Thyroid gland (tissue), 4 donors: Measurements from ENCODE around the gene TTF2. TPM values are rescaled to one million over a fixed set of nuclear protein-coding genes. Genes with fewer than 3 reads are reported as not detected.

Experiments
- DNase-seq, 2 donors: peaks; one replicate each; pipeline ENCODE4 v3.0.0-alpha.2; 2019
- H3K27ac ChIP-seq, 3 donors: fragments of 200-600 bp; sonication (generic); 1 replicate in 2 of 3; 2 replicates in 1 of 3; pipeline ENCODE4 v1.5.1; 2016 to 2019; ENCODE audit warnings: mild to moderate bottlenecking in 1 of 3, moderate library complexity in 1 of 3
- H3K27me3 ChIP-seq: fragments of 200-600 bp; sonication (generic); one replicate; pipeline ENCODE4 v1.5.1; 2019
- H3K36me3 ChIP-seq, 2 donors: fragments of 200-600 bp; sonication (generic); one replicate each; pipeline ENCODE4 v1.5.1; 2016 to 2019
- H3K4me1 ChIP-seq, 2 donors: fragments of 200-600 bp; sonication (generic); one replicate each; pipeline ENCODE4 v1.5.1; 2017 to 2019
- H3K4me3 ChIP-seq, 3 donors: fragments of 200-600 bp; sonication (generic); replicated peaks in 1 of 3; 1 replicate in 2 of 3; 2 replicates in 1 of 3; pipeline ENCODE4 v1.5.1; 2016; ENCODE audit warnings: mild to moderate bottlenecking in 1 of 3
- H3K9me3 ChIP-seq: fragments of 200-600 bp; sonication (generic); one replicate; pipeline ENCODE4 v1.5.1; 2017
- POLR2A ChIP-seq, 2 donors: fragments of 450-650 bp; IDR thresholded peaks; one replicate each; pipeline ENCODE4 v1.6.1; 2017; ENCODE audit warnings: antibody characterized with exemption in 2 of 2, mild to moderate bottlenecking in 2 of 2, moderate library complexity in 1 of 2
- WGBS, 2 donors: methylation state at CpG; one replicate each; pipeline ENCODE4 v1.1.5; 2017; 5-methylcytosine and 5-hydroxymethylcytosine counted together
- intact Hi-C: fragments of 100-400 bp; cut with DNase I; formaldehyde crosslinking; loops from one replicate; pipeline ENCODE4 v1.15.1; 2023
- total RNA-seq, 4 donors: library from RNA; depleted of rRNA; stranded (reverse); fragments of >200 nt; gene quantifications; one replicate each; pipeline ENCODE4 v1.2.3, GENCODE V29; 2016
- TF ChIP-seq, protein P1 (sequence below), 6 experiments: fragments of 200-600 bp in 3 of 6; fragments of 450-650 bp in 3 of 6; sonication (generic) in 3 of 6; IDR thresholded peaks; one replicate each; pipeline ENCODE4 v1.5.1; 2016 to 2019; ENCODE audit warnings: antibody characterized with exemption in 6 of 6, mild to moderate bottlenecking in 2 of 6, inconsistent platforms in 1 of 6, moderate library complexity in 1 of 6

Gene TTF2
- total RNA-seq, 4 donors from 2014 or later = 6.0 to 32.3 (median 17.2) TPM

DNA sequence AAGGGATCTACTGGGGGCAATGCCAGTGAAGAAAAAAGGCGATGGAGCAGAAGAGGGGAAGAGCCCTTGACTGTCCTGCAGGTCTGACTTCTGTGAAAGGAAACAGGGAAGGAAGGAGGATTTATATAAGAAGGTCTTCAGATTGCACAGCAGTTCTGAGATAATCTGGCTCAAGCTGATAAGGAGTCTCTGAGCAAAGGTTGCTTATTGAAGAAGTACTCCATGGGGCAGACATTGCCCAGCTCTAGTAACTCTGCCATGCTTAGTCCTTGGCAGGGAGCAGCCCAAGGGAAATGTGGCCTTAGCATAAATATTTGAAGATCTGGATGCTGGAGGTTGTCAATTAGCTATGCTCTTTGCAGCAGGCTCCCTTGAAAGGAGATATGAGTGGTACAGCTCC is 15.9 kb upstream of the TTF2 start:
- Histone ChIP-seq H3K4me3 (no peak overlapping the region), H3K27me3 (no peaks in the 10 kb centered on the region), H3K27ac (no peak overlapping the region), H3K4me1 (peaks cover 8 to 13% of the 10 kb centered on the region in 2 donors), H3K36me3 (no peaks in the 10 kb centered on the region), H3K9me3 (no peaks in the 10 kb centered on the region)
- TF ChIP-seq, protein P1, sequence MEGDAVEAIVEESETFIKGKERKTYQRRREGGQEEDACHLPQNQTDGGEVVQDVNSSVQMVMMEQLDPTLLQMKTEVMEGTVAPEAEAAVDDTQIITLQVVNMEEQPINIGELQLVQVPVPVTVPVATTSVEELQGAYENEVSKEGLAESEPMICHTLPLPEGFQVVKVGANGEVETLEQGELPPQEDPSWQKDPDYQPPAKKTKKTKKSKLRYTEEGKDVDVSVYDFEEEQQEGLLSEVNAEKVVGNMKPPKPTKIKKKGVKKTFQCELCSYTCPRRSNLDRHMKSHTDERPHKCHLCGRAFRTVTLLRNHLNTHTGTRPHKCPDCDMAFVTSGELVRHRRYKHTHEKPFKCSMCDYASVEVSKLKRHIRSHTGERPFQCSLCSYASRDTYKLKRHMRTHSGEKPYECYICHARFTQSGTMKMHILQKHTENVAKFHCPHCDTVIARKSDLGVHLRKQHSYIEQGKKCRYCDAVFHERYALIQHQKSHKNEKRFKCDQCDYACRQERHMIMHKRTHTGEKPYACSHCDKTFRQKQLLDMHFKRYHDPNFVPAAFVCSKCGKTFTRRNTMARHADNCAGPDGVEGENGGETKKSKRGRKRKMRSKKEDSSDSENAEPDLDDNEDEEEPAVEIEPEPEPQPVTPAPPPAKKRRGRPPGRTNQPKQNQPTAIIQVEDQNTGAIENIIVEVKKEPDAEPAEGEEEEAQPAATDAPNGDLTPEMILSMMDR (IDR thresholded peaks at IDR 0.05) = no peak
- no peak for TF ChIP-seq POLR2A (IDR thresholded peaks at IDR 0.05)
- no peak for DNase-seq
- WGBS, 2 donors = 89 to 90% methylated on average over 1 of the region's 1 CpG
- intact Hi-C loops = loop anchor here (10.0 kb wide), 1 partner anchor 189 kb away; no protein-coding TSS in a partner anchor

GRCh38 chr1:117045644-117046043 is 14.5 kb upstream of the TTF2 start:
- Histone ChIP-seq H3K4me1 (peaks cover 8 to 13% of the 10 kb centered on the region in 2 donors), H3K27ac (no peak overlapping the region), H3K9me3 (no peaks in the 10 kb centered on the region), H3K4me3 (no peak overlapping the region), H3K27me3 (no peaks in the 10 kb centered on the region), H3K36me3 (no peaks in the 10 kb centered on the region)
- 77 to 94% methylated on average over 2 of the region's 2 CpGs for WGBS, 2 donors
- no peak for DNase-seq
- TF ChIP-seq, protein P1 (IDR thresholded peaks at IDR 0.05) = no peak
- no peak for TF ChIP-seq POLR2A (IDR thresholded peaks at IDR 0.05)
- intact Hi-C loops = loop anchor here (10.0 kb wide), 1 partner anchor 191 kb away; no protein-coding TSS in a partner anchor

DNA sequence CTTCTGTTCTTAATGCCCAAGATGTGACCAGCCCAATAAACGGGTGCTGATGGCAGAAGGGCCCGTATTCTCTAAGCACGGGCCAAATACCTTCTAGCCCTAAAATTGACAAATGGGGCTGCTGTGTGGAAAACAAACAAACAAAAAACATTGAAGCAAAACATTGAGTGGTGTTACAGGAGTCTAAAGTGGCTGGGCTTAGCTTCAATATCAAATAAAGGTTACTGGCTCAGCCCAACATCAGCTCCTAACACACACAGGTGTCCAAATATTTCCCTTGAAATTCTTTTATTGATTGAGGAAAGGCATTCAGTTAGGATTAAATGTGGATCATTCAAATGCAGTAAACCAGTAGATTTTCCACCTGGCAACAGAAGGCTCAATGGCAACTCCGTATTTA is 13.3 kb upstream of the TTF2 start:
- intact Hi-C loops = loop anchor here (10.0 kb wide), 1 partner anchor 192 kb away; no protein-coding TSS in a partner anchor

DNA sequence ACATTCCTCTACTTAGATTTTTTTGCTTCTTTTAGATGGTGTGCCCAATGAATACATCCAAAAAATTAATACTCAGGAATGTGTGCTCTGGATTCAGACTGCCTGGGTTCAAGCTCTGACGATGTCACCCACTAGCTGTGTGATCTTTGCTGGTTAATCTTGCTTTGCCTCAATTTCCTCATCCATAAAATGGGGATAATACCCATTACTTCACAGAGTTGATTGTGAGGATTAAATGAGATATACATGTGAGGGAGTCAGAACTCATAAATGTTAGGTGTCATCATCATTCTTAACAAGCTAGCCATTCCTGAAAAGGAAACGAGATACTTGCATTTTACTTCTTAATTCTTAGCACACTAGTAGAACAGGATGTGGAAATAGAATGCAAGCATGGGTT is 12.9 kb upstream of the TTF2 start:
- no peak for DNase-seq
- intact Hi-C loops = loop anchor here (10.0 kb wide), 1 partner anchor 192 kb away; no protein-coding TSS in a partner anchor
- 96% methylated on average over 2 of the region's 2 CpGs for WGBS, 2 donors
- peaks cover 8 to 13% of the 10 kb centered on the region in 2 donors for H3K4me1 ChIP-seq
- TF ChIP-seq POLR2A (IDR thresholded peaks at IDR 0.05) = no peak
- TF ChIP-seq, protein P1 (IDR thresholded peaks at IDR 0.05) = no peak
- no peaks in the 10 kb centered on the region for H3K27me3 ChIP-seq
- no peaks in the 10 kb centered on the region for H3K9me3 ChIP-seq
- no peaks in the 10 kb centered on the region for H3K36me3 ChIP-seq
- no peak overlapping the region for H3K4me3 ChIP-seq
- H3K27ac ChIP-seq = no peak overlapping the region

More for the DNA sequence above, 13.3 kb upstream of the TTF2 start:
- peaks cover 8 to 13% of the 10 kb centered on the region in 2 donors for H3K4me1 ChIP-seq
- TF ChIP-seq, protein P1 (IDR thresholded peaks at IDR 0.05) = no peak
- no peak for TF ChIP-seq POLR2A (IDR thresholded peaks at IDR 0.05)
- H3K27me3 ChIP-seq = no peaks in the 10 kb centered on the region
- H3K4me3 ChIP-seq = no peak overlapping the region
- WGBS, 2 donors = 83 to 89% methylated on average over 4 of the region's 4 CpGs
- DNase-seq = no peak
- no peak overlapping the region for H3K27ac ChIP-seq
- H3K36me3 ChIP-seq = no peaks in the 10 kb centered on the region
- H3K9me3 ChIP-seq = no peaks in the 10 kb centered on the region

DNA sequence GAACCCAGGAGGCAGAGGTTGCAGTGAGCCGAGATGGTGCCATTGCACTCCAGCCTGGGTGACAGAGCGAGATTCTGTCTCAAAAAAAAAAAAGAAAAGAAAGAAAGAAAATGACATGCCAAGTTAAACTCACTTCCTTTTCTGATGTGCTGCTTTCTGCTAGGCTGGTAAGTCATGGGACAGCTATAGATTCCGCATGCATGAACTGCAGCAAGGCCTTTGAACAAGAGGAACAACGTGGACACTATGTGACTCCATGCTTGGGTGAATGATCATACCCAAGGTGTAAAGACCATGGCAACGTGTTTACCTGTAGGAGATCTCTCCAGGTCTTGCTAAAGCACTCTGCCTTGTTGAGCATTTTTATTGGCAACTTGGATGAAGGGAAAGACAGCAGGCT is 10.3 kb upstream of the TTF2 start:
- no peaks in the 10 kb centered on the region for H3K36me3 ChIP-seq
- H3K4me3 ChIP-seq = no peak overlapping the region
- H3K27me3 ChIP-seq = no peaks in the 10 kb centered on the region
- H3K4me1 ChIP-seq = peaks cover 8 to 13% of the 10 kb centered on the region in 2 donors
- whole genome bisulfite sequencing, 2 donors = 87 to 90% methylated on average over 5 of the region's 5 CpGs
- H3K27ac ChIP-seq = no peak overlapping the region
- no peak for DNase-seq
- no peaks in the 10 kb centered on the region for H3K9me3 ChIP-seq
- intact Hi-C loops = loop anchor here (5.0 to 10.0 kb wide), 3 partner anchors 195 to 473 kb away; no protein-coding TSS in a partner anchor
- no peak for TF ChIP-seq POLR2A (IDR thresholded peaks at IDR 0.05)
